SH-SY5Y (cell line): Measurements from ENCODE around the gene GPR39.

Experiments used
- GATA2 ChIP-seq: IDR thresholded peaks from 2 replicates; pipeline ENCODE4 v1.6.1; 2011; ENCODE audit warnings: mild to moderate bottlenecking, low read depth, low read length
- GATA3 ChIP-seq: IDR thresholded peaks from 2 replicates; pipeline ENCODE4 v1.6.1; 2011; ENCODE audit warnings: low read depth, mild to moderate bottlenecking, low read length, moderate library complexity

DNA sequence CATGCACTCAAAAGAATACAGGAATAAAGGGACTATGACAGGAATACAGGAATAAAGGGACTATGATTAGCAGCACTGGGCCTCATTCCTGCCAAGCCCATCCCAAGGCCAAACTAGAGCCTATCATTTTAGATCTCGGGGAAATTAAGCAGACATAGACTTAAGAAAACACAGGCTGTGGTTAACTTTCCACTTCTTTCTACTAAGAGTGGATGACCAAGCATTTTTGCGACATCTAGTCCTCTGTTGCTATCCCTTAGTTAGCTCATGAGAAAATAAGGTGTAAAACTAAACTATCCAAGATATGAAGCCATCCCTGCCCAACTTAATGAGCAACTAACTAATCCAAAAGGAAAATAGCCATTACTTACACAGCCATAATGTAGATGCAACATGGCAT lies 247.5 kb downstream of the GPR39 start:
- TF ChIP-seq GATA3 (no peak), GATA2 (no peak)
